Tibial nerve (tissue), 4 donors: ENCODE measurements around the gene ZBTB17.
"Not testable (repeated sequence)": the region's sequence is repeated elsewhere in the genome, so short reads cannot be mapped to it uniquely, and the experiment has no call there.

Experiments used
- EP300 ChIP-seq, 2 donors: sonication (generic); formaldehyde crosslinking; IDR thresholded peaks; one replicate each; pipeline ENCODE4 v1.6.1; 2017; ENCODE audit warnings: antibody characterized with exemption in 2 of 2, mild to moderate bottlenecking in 1 of 2
- POLR2A ChIP-seq, 2 donors: fragments of 450-650 bp; IDR thresholded peaks; one replicate each; pipeline ENCODE4 v1.6.1; 2017; ENCODE audit warnings: antibody characterized with exemption in 2 of 2, mild to moderate bottlenecking in 2 of 2, moderate library complexity in 2 of 2
- TF ChIP-seq, protein P1 (sequence below), 5 experiments: fragments of 200-600 bp in 3 of 5; fragments of 450-650 bp in 2 of 5; sonication (generic) in 3 of 5; IDR thresholded peaks; one replicate each; pipeline ENCODE4 v1.5.1; 2016 to 2019; ENCODE audit warnings: antibody characterized with exemption in 5 of 5, mild to moderate bottlenecking in 3 of 5, moderate library complexity in 2 of 5

DNA sequence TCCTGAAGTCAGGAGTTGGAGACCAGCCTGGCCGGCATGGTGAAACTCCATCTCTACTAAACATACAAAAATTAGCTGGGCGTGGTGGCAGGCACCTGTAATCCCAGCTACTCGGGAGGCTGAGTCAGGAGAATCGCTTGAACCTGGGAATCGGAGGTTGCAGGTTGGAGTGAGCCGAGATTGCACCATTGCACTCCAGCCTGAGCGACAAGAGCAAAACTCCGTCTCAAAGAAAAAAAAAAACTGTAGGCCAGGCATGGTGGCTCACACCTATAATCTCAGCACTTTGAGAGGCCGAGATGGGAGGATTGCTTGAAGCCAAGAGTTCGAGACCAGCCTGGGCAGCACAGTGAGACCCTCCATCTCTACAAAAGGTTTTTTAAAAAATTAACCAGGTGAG is 25.4 kb upstream of the ZBTB17 start:
- TF ChIP-seq, protein P1, sequence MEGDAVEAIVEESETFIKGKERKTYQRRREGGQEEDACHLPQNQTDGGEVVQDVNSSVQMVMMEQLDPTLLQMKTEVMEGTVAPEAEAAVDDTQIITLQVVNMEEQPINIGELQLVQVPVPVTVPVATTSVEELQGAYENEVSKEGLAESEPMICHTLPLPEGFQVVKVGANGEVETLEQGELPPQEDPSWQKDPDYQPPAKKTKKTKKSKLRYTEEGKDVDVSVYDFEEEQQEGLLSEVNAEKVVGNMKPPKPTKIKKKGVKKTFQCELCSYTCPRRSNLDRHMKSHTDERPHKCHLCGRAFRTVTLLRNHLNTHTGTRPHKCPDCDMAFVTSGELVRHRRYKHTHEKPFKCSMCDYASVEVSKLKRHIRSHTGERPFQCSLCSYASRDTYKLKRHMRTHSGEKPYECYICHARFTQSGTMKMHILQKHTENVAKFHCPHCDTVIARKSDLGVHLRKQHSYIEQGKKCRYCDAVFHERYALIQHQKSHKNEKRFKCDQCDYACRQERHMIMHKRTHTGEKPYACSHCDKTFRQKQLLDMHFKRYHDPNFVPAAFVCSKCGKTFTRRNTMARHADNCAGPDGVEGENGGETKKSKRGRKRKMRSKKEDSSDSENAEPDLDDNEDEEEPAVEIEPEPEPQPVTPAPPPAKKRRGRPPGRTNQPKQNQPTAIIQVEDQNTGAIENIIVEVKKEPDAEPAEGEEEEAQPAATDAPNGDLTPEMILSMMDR (IDR thresholded peaks at IDR 0.05): not testable (repeated sequence)
- TF ChIP-seq POLR2A, EP300 (IDR thresholded peaks at IDR 0.05): not testable (repeated sequence)
